Activated T-helper 2 cell treated with anti-CD3 and anti-CD28 coated beads, Interferon-gamma antibody, Interleukin-2, Interleukin-4, amounts not matched to agents 10 μg/mL and 5 μg/mL and 100 μg/mL, durations not matched to agents 14 hours and 24 hours and 36 hours (primary cell): ENCODE data around the gene TYRO3. TPM values are rescaled to one million over a fixed set of nuclear protein-coding genes. Genes with fewer than 3 reads are reported as not detected.

Experiments
- DNase-seq: peaks from one replicate; pipeline ENCODE4 v3.0.0; 2021; ENCODE audit warnings: low spot score
- H3K27ac Mint-ChIP-seq: one replicate; pipeline ENCODE4 v1.8.0; 2021; ENCODE audit warnings: mixed read lengths
- H3K27me3 Mint-ChIP-seq: one replicate; pipeline ENCODE4 v1.8.0; 2021; ENCODE audit warnings: low read depth, mixed read lengths
- H3K36me3 Mint-ChIP-seq: one replicate; pipeline ENCODE4 v1.8.0; 2021; ENCODE audit warnings: low read depth, mixed read lengths
- H3K4me1 Mint-ChIP-seq: one replicate; pipeline ENCODE4 v1.8.0; 2021; ENCODE audit warnings: low read depth, mixed read lengths
- H3K4me3 Mint-ChIP-seq: one replicate; pipeline ENCODE4 v1.8.0; 2021; ENCODE audit warnings: low read depth, mild to moderate bottlenecking, moderate library complexity, mixed read lengths
- H3K9me3 Mint-ChIP-seq: one replicate; pipeline ENCODE4 v1.8.0; 2021; ENCODE audit warnings: mixed read lengths
- intact Hi-C: fragments of 100-400 bp; cut with micrococcal nuclease; formaldehyde crosslinking; loops from one replicate; pipeline ENCODE4 v1.15.1; 2023
- total RNA-seq: library from RNA; stranded (reverse); gene quantifications from 2 replicates; pipeline ENCODE4 v1.2.3, GENCODE V29; 2022

Gene TYRO3
- total RNA-seq, 1 donor from 2014 or later: 6.8 TPM

GRCh38 chr15:41631880-41632470, 73.0 kb downstream of the TYRO3 start:
- Mint-ChIP-seq H3K4me1 (peaks cover 15% of the 10 kb centered on the region), H3K4me3 (no peak overlapping the region), H3K27ac (no peak overlapping the region), H3K36me3 (no peaks in the 10 kb centered on the region), H3K27me3 (no peaks in the 10 kb centered on the region), H3K9me3 (no peaks in the 10 kb centered on the region)
- intact Hi-C loops: no loop called here
- no peak for DNase-seq

Other genes with a start within 250 kb of the TYRO3 start
- gene OIP5, start 226.6 kb upstream of the TYRO3 start, total RNA-seq: 13.7 and 16.1 TPM in 2 replicates
- gene NUSAP1, start 226.3 kb upstream of the TYRO3 start, total RNA-seq: 139 and 154 TPM in 2 replicates
- 27.3 and 27.6 TPM in 2 replicates for gene NDUFAF1, start 156.7 kb upstream of the TYRO3 start, total RNA-seq
- 40.1 and 40.7 TPM in 2 replicates for gene RTF1, start 142.1 kb upstream of the TYRO3 start, total RNA-seq
- gene ITPKA, start 65.3 kb upstream of the TYRO3 start, total RNA-seq: 4.7 and 5.7 TPM in 2 replicates
- 0.18 and 0.25 TPM in 2 replicates for gene LTK, start 45.4 kb upstream of the TYRO3 start, total RNA-seq
- gene RPAP1, start 15.0 kb upstream of the TYRO3 start, total RNA-seq: 60.1 and 66.6 TPM in 2 replicates
- gene MGA, start 101.2 kb downstream of the TYRO3 start, total RNA-seq: 37.7 and 38.2 TPM in 2 replicates
- 24.7 and 25.7 TPM in 2 replicates for gene MAPKBP1, start 215.3 kb downstream of the TYRO3 start, total RNA-seq